Fibroblast of skin of left biceps (primary cell): ENCODE measurements around the gene SORBS1.

Source experiments
- DNase-seq, 2 experiments: peaks; one replicate each; pipeline ENCODE4 v3.0.0-alpha.2; 2013; ENCODE audit warnings: low read depth in 2 of 2

The SORBS1 gene

DNA sequence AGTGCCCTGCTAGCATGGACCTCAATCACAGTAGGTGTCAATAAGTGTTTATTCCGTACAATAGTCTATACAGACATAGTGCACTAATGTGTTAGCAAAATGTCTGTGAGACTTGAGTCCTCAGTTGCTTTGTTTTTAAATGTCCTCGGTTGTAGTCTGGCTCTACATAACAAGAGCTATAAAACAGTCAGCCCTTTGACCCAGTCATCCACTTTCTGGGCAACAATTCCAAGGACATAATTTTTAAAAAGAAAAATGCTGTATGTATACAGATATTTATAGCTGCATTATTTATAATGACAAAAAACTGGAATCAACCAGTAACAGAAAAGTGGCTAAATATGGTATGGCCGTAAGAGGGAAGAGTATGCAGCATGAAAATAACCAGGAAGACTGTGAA, 267.5 kb downstream of the SORBS1 start:
- no peak for DNase-seq

DNA sequence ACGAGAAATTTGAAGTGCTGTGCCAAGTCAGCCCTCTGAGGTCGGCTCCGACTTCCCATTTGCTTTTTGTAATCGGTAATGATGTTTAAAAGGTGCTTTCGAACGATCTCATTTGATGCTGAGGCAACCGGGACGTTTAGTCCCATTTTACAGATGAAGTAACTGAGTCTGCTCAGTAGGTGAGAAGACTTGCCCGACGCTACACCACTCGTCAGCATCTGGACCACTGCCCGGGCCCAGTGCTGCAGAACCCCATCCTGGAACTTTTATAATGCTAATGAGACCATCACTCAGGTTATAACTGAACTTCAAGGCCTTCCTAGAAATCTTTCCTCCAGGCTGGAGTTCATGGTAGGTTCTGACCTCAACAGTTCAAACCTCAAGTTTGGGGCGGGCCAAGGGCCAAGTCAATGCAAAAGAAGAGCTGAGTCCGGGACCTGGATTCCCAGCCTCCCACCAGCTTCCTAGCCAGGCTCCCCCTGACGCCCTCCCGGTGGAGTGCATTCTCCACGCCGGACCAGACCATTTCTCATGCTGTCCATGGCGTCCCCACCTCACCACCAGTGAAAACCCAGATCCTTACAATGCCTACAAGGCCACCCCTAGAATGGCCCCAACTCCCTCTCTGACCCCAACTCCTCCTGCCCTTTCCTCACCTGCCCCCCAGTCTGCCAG, 269.7 kb downstream of the SORBS1 start:
- DNase-seq = no peak

DNA sequence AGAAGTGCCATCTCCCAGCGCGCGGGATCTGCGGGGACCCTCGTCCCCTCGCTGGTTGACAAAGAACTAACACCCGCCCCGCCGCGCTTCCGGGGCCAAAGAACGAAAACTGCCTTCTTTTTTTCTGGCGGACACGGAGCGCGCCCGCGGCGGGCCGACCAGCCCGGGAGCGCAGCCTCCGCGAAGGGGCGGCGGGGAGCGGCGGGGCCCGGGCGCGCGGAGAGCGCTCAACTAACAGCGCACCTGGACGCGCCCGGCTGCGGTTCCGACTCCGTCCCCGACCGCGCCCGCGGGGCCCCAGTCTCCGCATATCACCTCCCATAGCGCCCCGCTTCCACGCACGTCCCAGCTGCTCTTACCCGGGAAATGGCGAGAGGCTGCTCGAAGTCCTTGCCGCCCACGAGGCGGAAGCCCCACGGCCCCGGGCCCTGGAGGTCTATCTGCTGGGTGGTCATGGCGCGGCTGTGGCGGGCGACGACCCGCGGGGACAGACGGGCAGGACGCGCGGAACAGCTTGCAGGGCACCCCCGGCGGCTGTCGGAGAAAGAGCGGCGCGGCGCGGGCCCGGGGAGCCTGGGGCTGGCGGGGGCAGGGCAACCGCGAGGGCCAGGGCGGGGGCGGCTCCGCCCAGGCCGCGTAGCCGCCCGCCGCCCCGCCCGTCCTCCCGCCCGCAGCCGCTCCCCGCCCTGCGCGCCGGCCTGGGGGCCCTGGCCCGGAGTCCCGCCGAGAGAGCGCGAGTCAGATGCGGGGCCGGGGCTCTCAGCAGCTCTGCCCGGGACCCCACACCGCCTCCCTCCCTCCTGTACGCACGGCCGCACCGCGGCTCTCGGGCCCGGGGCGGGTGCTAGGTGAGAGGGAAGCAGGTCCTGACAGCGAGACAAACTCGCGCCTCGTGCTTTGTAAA, 270.5 kb downstream of the SORBS1 start, which contains the start of gene PDLIM1:
Gene PDLIM1 (minus strand): TSS at position 543 of the 904 bp plus-strand sequence. CDS start 88 bp downstream, at position 455.
- no peak for DNase-seq

DNA sequence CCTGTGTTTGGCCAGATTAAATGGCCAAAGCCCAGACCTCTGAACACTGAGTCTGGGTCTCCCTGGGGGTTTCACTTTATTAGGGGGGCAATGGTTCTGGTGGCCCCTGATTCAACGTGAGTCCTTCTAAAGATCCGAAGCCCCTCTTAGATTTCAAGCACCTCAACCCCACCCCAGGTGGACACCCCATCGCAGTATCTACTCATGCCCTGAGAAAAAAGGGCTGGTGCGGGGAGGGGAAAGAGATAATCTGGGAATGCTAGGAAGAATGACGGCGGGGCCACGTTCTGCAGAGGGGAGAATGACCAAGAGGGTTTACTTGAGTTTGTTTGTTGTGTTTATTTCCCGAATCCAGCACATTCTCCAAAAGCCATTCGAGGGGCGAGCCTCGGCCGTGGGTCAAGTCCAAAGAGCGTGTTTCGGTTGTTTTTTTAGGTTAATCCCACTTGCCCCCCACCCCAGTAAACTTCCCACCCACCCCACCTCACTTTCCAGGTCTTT, 271.2 kb downstream of the SORBS1 start:
- DNase-seq = no peak

DNA sequence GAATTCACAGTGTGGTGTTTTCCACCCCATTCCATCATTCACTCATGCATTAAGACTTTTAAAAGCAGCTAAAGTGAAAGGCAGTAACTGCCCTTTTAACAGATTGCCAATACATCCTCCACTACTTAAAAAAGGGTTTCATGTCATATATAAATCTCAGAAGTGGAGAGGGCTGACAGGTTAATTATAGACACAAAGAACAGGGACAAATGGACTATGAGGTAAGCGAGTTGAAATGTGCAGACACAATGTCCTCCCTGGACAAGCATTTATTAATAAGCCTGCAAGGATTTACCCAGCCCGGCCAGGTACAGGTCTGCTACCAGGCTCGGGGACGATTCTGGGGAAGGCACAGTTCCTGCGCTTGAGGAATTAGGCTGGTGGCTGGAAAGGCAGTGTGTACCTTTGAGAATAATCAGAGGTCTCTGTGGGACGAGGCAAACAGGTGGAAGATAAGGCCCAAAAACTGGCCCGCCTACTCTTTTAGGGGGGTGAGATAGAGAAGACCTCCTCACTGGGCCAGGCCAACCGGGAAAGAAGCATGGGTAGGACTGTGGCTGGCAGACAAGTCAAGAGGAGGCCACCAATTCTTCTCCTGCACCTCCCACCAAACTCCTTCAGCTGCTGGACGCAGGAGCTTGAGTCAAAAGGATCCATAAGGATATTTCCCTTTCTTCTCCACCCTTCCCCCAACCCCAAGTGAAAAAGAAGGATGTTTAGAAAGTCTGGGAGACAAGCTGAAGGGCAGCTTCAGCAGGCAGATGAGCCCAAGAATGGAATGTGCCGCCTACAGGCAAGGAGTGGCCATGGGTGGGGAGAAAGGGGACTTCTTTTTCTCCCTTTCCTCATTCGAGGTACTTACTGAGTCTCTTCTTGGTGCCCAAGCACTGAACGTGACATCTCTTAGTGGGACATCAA, 271.9 kb downstream of the SORBS1 start:
- no peak for DNase-seq

DNA sequence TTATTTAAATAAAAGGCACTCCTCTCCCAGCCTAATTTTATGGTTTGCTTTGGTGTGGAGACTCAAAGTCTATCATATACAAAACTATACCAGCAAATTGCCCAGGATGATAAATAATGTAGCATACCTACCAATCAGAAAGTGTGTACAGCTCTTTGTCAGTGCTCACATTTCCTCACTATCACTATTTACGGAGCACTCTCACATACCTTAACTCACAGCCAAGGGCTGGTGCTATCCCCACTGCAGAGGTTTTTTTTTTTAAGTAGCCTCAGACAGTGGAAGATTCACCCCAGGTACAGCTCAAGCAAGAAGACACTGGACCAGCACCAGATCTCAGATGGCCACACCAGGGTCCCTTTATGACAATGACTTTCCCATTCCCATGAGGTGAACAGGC, 272.9 kb downstream of the SORBS1 start:
- DNase-seq = no peak

DNA sequence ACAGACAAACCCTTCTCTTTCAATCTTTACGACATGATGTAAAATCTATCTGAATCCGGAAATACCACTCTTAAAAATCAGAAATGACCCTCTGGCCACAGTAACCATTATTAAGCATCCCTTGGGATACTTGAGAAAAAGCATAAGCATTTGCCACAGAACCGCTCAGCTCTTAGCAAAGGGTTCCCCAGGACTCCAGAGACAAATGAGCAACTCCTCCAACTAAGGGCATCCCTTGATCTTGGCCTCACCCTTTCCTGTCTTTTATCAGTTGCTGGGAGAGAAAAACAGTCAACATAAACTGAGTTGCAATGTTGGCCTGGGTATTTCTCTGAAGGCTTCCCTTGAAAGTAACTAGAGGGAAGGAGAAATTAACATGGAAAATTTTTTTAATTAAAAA, 273.9 kb downstream of the SORBS1 start:
- no peak for DNase-seq

DNA sequence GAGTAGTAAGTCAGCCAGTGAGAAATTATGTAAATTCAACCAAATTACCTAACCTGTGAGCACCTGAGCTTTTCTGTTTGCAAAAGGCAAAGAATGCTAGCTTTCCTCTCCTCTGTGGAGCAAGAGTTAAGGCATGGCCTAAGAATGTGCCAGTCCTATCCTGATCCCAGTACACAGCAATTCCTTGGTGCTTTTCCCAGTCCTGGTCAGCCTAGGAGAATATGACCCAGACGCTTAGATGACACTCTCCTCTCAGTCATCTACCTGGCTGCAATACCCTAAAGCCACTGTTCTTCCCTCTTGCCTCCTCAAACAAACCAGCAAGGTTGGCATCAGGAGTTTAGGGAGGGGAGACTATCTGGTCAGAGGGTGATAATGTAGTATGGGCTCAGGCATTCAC, 274.5 kb downstream of the SORBS1 start:
- no peak for DNase-seq

DNA sequence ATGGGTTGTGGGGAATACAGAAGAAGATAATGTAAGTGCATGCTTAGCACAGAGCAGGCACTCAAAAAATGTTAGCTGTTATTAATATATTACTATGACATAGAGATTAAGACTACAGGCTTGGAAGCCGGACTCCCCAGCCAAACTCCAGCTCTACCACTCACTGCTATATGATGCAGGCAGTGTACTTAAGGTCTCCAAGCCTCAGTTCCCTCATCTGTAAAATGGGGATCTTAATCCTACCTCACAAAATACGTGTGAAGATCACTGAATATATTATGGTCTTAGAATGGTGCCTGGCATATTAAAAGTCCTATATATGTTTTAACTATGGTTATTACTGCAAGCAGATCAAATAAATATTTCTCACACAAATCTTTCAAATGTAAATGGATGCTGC, 275.6 kb downstream of the SORBS1 start:
- DNase-seq = no peak

DNA sequence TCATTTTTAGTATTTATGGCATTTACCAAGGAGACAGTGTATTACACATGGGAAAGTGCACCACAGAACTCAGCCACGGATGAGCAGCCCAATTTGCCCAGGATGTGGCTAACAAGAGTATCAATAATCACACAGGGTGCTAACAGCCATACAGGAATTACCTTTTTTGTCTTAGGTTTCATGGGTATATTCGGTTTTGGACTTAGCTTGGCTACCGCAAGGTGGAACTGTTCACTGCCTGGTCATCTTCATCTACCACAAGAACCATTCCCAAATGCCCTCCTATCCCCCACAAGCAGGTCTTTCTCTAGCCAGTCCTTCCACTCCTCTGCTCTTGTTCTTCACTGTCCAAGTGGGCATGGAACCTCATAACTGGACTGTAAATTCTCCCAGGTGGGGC, 276.4 kb downstream of the SORBS1 start:
- DNase-seq = no peak

DNA sequence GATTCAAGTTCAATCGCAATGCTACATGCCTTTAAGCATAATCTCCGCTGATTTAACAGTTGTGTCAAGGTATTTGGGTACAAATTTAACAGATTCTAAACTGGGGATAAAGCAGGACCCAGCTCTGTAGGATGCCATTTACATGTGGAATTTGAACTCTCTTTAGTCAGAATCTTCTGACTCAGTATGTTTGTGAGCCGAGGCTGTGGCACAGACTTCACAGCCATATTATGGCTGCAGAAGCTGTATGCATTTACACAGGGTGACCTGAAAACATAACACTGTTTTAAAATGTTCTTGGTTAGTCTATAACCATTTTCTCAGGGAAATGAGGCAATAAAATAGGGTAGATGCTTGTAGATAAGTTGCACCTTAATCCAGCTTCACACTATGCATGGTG, 279.1 kb downstream of the SORBS1 start:
- no peak for DNase-seq

DNA sequence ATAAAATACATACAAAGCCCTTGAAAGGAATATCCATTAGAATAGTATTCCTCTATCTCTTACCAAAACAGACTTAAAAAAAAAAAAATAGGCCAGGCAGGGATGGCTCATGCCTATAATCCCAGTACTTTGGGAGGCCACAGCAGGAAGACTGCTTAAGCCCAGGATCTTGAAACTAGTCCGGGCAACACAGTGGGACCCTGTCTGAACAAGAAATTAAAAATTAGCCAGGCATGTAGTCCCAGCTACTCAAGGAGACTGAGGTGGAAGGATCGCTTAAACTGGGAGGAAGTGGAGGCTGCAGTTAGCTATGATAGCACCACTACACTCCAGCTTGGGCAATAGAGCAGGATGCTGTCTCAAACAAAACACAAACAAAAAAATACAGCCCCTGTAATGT, 280.0 kb downstream of the SORBS1 start:
- DNase-seq = no peak

DNA sequence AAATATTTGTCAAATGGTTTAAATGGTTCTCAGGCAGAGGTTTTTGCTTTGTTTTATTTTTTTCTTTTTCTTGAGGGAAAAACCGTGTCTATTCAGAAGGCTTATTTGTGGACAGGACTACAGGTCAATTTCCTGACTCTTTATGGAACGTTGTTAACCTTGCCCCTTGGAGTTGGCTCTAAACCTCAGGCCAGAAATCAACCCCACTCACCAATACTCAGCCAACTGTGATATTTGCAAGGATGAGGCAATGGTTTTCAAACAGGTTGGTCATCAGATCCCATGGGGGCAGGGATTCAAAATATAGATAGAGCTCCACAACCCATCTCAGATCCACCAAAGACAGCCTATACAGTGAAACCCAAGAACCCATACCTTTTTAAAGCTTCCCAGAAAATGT, 280.5 kb downstream of the SORBS1 start:
- DNase-seq = no peak

DNA sequence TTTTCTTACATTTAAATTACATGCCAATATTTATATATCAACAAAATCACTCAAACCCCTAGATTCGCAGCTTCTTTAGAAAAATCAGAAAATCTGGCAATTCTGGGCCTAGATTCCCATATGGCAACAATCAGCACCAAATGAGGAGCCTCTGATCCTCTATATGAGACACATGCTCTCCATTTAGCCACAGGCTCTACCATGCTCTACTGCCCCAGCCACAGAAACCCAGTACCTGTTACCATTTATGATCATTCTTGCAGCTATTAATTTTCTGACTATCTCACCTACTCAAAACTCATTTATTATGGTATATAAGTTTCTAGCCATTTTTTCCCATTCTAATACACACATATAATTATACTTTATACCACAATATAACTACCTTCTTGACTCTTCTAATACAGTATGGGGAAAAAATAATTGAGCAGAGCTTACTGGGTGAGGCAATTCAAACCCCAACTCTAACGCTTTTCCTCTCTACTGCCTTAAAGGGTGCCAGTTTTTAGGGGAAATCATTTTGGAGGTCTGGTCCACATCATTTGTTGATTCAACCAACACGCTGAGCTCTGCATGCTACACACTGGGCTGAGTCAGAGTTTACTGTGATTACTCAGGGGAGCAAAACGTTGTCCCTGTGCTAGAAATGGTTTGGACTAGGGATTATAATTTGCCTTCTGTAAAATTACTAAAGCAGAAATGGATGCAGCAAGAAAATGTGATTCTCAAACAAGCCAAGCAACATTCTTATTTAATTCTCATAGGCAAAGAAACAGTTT, 281.9 kb downstream of the SORBS1 start:
- DNase-seq = no peak

DNA sequence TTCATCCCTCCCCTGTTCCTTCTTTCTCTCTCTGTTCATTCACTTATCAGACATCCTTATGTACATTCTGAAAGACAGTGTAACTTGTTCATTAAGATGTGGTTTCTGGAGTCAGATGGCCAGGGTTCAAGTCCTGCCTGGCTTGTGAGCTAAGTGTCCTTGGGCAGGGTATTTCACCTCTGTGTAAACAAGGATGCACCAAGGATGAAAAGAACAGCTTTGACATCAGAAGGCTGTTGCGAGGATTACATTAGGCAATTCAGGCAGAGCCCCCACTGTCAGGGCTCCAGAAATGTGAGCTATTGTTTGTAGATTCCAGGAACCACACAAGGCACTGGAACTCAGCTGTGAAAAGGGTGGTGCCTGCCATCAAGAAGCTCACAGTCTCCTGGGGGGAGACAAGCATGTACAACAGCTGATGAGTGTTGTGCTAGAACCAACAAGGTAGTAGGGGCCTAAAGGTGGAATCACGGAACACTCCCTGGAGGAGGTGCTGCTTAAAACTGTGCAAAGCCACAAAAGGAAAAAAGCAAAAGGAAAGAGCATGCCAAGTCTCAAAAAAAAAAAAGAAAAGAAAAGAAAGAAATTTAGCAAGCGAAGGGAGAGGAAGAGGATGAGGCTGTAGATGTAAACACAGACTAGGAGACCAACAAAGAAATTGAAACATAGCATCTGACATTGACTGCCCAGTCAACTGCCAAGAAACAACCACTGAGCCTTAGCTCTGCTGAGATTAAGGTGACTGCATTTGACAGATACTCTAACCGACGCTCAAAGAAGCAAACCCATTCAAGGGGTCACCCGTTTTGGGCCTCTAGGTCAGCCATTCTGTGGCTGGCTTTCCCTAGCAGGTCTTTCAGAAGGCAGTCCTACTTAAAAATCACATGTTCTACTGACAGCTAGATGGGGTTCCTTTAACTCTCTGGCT, 282.8 kb downstream of the SORBS1 start:
- DNase-seq = no peak

DNA sequence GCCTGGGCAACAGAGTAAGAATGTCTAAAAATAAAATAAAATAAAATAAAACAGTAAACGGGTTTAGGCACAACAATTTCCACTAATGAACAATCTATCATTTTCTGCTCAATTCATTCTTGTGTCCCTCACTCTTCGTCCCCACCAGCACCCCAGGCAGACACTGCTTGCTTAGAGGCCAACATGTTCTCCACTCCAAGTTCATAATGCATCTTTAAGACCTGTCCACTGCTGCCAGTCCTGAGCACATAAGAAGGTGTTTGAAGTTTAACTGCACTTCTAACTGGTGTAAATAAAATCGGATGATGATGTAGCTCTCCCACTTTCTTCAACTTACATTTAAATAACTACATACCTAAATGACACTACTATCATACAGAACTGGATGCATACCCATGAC, 283.6 kb downstream of the SORBS1 start:
- no peak for DNase-seq

DNA sequence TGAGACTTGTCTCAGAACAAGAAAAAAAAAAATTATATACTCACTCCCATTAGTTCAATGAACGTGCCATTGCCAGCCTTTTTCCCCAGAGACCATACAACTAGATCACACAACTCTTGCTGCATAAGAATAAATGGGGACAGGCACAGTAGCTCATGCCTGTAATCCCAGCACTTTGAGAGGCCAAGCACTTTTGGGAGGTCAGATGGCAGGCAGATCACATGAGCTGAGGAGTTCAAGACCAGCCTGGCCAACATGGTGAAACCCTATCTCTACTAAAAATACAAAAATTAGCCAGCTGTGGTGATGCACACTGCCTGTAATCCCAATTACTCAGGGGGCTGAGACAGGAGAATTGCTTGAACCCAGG, 284.0 kb downstream of the SORBS1 start:
- DNase-seq = no peak

DNA sequence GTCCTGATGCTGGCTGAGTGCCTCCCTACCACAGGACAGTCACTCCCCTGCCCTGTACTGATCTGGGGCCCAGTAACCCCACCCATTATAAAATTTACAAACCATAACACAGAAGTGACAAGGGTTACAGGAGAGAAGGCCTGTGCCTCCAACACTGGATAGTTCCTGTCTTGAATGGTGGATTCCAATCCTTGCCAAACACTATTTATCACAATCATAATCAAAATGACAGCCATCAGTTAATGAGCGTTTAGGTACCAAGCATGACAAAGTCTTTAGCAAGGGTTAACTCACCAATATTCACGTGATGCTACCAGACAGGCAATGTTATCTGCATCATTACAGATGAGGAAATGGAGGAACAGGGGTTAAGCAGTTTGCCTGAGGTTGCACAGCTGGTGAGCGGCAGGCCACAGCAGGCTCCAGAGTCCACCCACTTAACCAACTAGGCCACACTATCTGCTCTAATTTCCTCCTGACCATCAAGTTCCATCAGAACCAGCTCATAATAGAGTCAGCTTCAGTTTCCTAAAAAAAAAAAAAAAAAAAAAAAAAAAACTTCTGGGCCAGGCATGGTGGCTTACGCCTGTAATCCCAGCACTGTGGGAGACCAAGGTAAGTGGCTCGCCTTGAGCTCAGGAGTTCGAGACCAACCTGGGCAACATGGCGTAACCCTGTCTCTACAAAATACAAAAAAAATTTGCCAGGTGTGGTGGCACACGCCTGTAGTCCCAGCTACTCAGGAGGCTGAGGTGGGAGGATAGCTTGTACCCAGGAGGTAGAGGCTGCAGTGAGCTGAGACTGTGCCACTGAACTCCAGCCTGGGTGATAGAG, 284.6 kb downstream of the SORBS1 start:
- DNase-seq = no peak

DNA sequence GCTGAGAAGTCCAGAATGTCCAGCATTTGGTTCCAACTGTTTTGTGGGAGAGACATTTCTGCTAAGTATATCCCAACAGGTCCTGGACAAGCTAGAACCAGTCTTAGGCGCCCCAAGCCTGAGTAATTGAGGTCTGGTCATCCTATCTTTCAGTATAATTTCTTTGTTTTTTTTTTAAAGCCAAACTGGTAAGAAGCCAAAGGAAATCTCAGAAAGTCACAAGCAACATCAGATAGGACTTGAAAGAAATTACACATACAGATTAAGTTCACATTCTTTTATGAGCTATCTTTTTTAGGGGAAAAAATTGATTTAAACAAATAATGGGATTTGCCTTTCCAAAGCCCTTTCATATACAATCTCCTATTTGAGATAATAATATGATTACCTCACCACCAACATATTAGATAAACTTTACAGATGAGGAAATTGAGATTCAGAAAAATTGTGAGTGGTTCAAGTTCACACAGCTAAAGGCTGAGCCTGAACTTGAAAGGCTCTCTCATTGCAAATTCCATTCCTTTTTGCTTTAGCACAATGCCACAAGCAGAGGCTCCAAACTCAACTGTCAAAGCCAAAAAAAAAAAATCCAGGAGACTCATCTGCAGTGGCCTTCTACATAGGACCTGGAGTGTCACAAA, 285.3 kb downstream of the SORBS1 start:
- no peak for DNase-seq
